ENCODE measurements around the gene ARL9. TPM values are rescaled to one million over a fixed set of nuclear protein-coding genes. Genes with fewer than 3 reads are reported as not detected.

The ARL9 gene
- total and polyA plus RNA-seq, 9 of the 15 experiments (the other 6 are each of a cell fraction or from before 2014, with no cell fraction given), result 0.10 to 0.15 (median 0.11) TPM; not detected in 6

- in situ Hi-C loops (cut with MboI), result no loop called here
- WGBS (ENCODE audit: insufficient coverage, low coverage, missing lambda C conversion rate), result 44% methylated on average over 5 of the region's 5 CpGs
- no peak overlapping the region for H3K4me2 ChIP-seq (ENCODE audit: insufficient read depth, low read length)
Observed at GRCh38 chr4:56463711-56464110, 41.9 kb upstream of the ARL9 start.

More at GRCh38 chr4:56463711-56464110, 41.9 kb upstream of the ARL9 start:
- Histone ChIP-seq H3K27ac (ENCODE audit: extremely low read depth, low read depth, low read length) (0 out of 3 replicates have a peak overlapping the region, but pooled peaks have one; percentile 16), H3K4me1 (replicated peaks in 1 of 2; ENCODE audit: control insufficient read depth in 2 of 2, insufficient read depth in 2 of 2, low read length in 2 of 2) (peaks cover 0 to 15% of the 10 kb centered on the region in 2 experiments; a peak in 3 of 5 replicates), H3K4me3 (no peak overlapping the region), H3K36me3 (ENCODE audit: control insufficient read depth, insufficient read depth, low read length) (peaks cover 60% of the 10 kb centered on the region), H2AFZ (ENCODE audit: low read depth, low read length) (no peak overlapping the region), H4K20me1 (replicated peaks; ENCODE audit: control insufficient read depth, insufficient read depth, low read length) (peaks cover 4% of the 10 kb centered on the region; the same call in 1 of the 2 replicates), H3K9me3 (replicated peaks; ENCODE audit: control insufficient read depth, insufficient read depth, low read depth, low read length) (no peaks in the 10 kb centered on the region), H3K9ac (ENCODE audit: insufficient read depth in 1 of 2, low read depth in 2 of 2, low read length in 2 of 2) (no peak overlapping the region; a peak in 1 of 4 replicates), H3K79me2 (ENCODE audit: control insufficient read depth, insufficient read depth, low read length) (peaks cover 57% of the 10 kb centered on the region), H3K9me1 (ENCODE audit: control insufficient read depth, insufficient read depth, low read length) (no peaks in the 10 kb centered on the region), H3K27me3 (ENCODE audit: control insufficient read depth in 2 of 2, insufficient read depth in 2 of 2, low read length in 2 of 2) (no peaks in the 10 kb centered on the region)
- 0 out of 2 replicates have a peak, but pooled peaks have one; percentile 7 for TF ChIP-seq PML (IDR thresholded peaks at IDR 0.05; ENCODE audit: low read length)
- 0 out of 2 replicates have a peak, but pooled peaks have one; percentile 15 for TF ChIP-seq MYNN (IDR thresholded peaks at IDR 0.05)
- TF ChIP-seq MYNN (CRISPR knock-in tag; IDR thresholded peaks at IDR 0.05), result no peak
- TF ChIP-seq MTA1 (IDR thresholded peaks at IDR 0.05; ENCODE audit: borderline replicate concordance), result no peak
- TF ChIP-seq TRIM28 (IDR thresholded peaks at IDR 0.05), result no peak
- TF ChIP-seq NBN (IDR thresholded peaks at IDR 0.05; ENCODE audit: low read depth), result no peak
- TF ChIP-seq NCOA1 (IDR thresholded peaks at IDR 0.05; ENCODE audit: low read depth), result no peak
- TF ChIP-seq, protein P1, sequence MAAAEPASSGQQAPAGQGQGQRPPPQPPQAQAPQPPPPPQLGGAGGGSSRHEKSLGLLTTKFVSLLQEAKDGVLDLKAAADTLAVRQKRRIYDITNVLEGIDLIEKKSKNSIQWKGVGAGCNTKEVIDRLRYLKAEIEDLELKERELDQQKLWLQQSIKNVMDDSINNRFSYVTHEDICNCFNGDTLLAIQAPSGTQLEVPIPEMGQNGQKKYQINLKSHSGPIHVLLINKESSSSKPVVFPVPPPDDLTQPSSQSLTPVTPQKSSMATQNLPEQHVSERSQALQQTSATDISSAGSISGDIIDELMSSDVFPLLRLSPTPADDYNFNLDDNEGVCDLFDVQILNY (CRISPR knock-in tag; IDR thresholded peaks at IDR 0.05), result no peak
- TF ChIP-seq FOXP1 (CRISPR knock-in tag; IDR thresholded peaks at IDR 0.05), result no peak
- TF ChIP-seq POLR2AphosphoS2 (IDR thresholded peaks at IDR 0.05; ENCODE audit: low read length), result 0 out of 2 replicates have a peak, but pooled peaks have one; percentile 27
- no peak for TF ChIP-seq ZNF232 (CRISPR knock-in tag; IDR thresholded peaks at IDR 0.05)
- TF ChIP-seq POLR2AphosphoS5 (IDR thresholded peaks at IDR 0.05; ENCODE audit: control insufficient read depth, insufficient read depth, low read depth, low read length), result 0 out of 2 replicates have a peak, but pooled peaks have one; percentile 35
- CTCF ChIA-PET (ENCODE audit: low intra/inter-chr PET ratio), result no interaction called here
- DNase-seq (ENCODE audit: extremely low read depth in 1 of 4, low spot score in 3 of 4) (no peak), FAIRE-seq (no peak), ATAC-seq (no peak)
- intact Hi-C loops (cut with micrococcal nuclease), result no loop called here
- POLR2A ChIA-PET, result interaction anchor here (1.2 to 1.6 kb wide), 3 partner anchors 22 to 28 kb away, joined by 3 to 4 read pairs (median 3); partner anchors contain the start of genes PAICS and PPAT
- no TSS peak for BruUV-seq (replicated peaks)

Data from K562 (cell line).